Naive B cell (primary cell): Measurements from ENCODE around the gene CHP2. TPM values are rescaled to one million over a fixed set of nuclear protein-coding genes. Genes with fewer than 3 reads are reported as not detected.
"Not testable (repeated sequence)": the region's sequence is repeated elsewhere in the genome, so short reads cannot be mapped to it uniquely, and the experiment has no call there.

Experiments
- ATAC-seq, 2 donors: fragments of 150-1000 bp; cut with Tn5 transposase; 2 replicates each; pipeline ENCODE4 v1.10.0; 2021; ENCODE audit warnings: low read depth in 2 of 2, mild to moderate bottlenecking in 2 of 2, moderate library complexity in 2 of 2
- DNase-seq: peaks from one replicate; pipeline ENCODE4 v3.0.0; 2022
- H3K27ac Mint-ChIP-seq, 6 donors: one replicate each; pipeline ENCODE4 v1.8.0; 2020 to 2022; ENCODE audit warnings: mild to moderate bottlenecking in 6 of 6, mixed read lengths in 6 of 6, moderate library complexity in 5 of 6, inconsistent platforms in 2 of 6
- H3K27me3 Mint-ChIP-seq, 3 donors: one replicate each; pipeline ENCODE4 v1.8.0; 2021 to 2022; ENCODE audit warnings: mixed read lengths in 3 of 3, mild to moderate bottlenecking in 1 of 3
- H3K36me3 Mint-ChIP-seq, 2 donors: one replicate each; pipeline ENCODE4 v1.8.0; 2020 to 2022; ENCODE audit warnings: mixed read lengths in 2 of 2, inconsistent platforms in 1 of 2, mild to moderate bottlenecking in 1 of 2
- H3K4me1 Mint-ChIP-seq, 3 donors: one replicate each; pipeline ENCODE4 v1.8.0; 2020 to 2022; ENCODE audit warnings: mixed read lengths in 3 of 3, inconsistent platforms in 1 of 3, mild to moderate bottlenecking in 1 of 3, moderate library complexity in 1 of 3
- H3K4me3 Mint-ChIP-seq, 8 donors: one replicate each; pipeline ENCODE4 v1.8.0; 2020 to 2022; ENCODE audit warnings: mild to moderate bottlenecking in 8 of 8, mixed read lengths in 8 of 8, moderate library complexity in 8 of 8, inconsistent platforms in 2 of 8
- H3K9me3 Mint-ChIP-seq, 7 donors: one replicate each; pipeline ENCODE4 v1.8.0; 2020 to 2022; ENCODE audit warnings: mixed read lengths in 7 of 7, mild to moderate bottlenecking in 5 of 7, inconsistent platforms in 2 of 7, moderate library complexity in 1 of 7
- polyA plus RNA-seq, 6 donors: library from polyadenylated mRNA; unstranded; fragments of 300-500 nt; fragmentation: Illumina TruSeq; gene quantifications; one replicate each; pipeline ENCODE4 v1.2.3, GENCODE V29; 2021; ENCODE audit warnings: low read depth in 6 of 6

The CHP2 gene
- polyA plus RNA-seq, 6 donors from 2014 or later = not detected

GRCh38 chr16:23726710-23727109 is 28.1 kb upstream of the CHP2 start:
- no peak overlapping the region for H3K27ac Mint-ChIP-seq
- no peak for DNase-seq
- ATAC-seq = no peak
- H3K4me1 Mint-ChIP-seq = peaks cover 3 to 6% (median 5%) of the 10 kb centered on the region in 3 donors
- peaks cover 0 to 22% (median 11%) of the 10 kb centered on the region in 7 donors for H3K9me3 Mint-ChIP-seq
- peaks cover 5 to 9% of the 10 kb centered on the region in 2 donors for H3K36me3 Mint-ChIP-seq
- H3K4me3 Mint-ChIP-seq = no peak overlapping the region
- H3K27me3 Mint-ChIP-seq = peaks cover 9 to 30% (median 27%) of the 10 kb centered on the region in 3 donors

- peaks cover 3 to 6% (median 5%) of the 10 kb centered on the region in 3 donors for H3K4me1 Mint-ChIP-seq
- no peak overlapping the region for H3K27ac Mint-ChIP-seq
- H3K4me3 Mint-ChIP-seq = no peak overlapping the region
These were observed 26.7 kb upstream of the CHP2 start for GRCh38 chr16:23728112-23728477.

GRCh38 chr16:23729503-23730424 is 25.1 kb upstream of the CHP2 start:
- H3K4me3 Mint-ChIP-seq = no peak overlapping the region
- DNase-seq = no peak
- H3K27me3 Mint-ChIP-seq = peaks cover 9 to 27% (median 19%) of the 10 kb centered on the region in 3 donors
- H3K36me3 Mint-ChIP-seq = no peaks in the 10 kb centered on the region
- H3K9me3 Mint-ChIP-seq = no peaks in the 10 kb centered on the region
- ATAC-seq = no peak
- H3K27ac Mint-ChIP-seq = no peak overlapping the region
- H3K4me1 Mint-ChIP-seq = peaks cover 3 to 6% (median 5%) of the 10 kb centered on the region in 3 donors

More at GRCh38 chr16:23728112-23728477, 26.7 kb upstream of the CHP2 start:
- H3K9me3 Mint-ChIP-seq = peaks cover 0 to 9% (median 4%) of the 10 kb centered on the region in 7 donors
- DNase-seq = no peak
- H3K36me3 Mint-ChIP-seq = peaks cover 1 to 4% of the 10 kb centered on the region in 2 donors
- peaks cover 9 to 29% (median 27%) of the 10 kb centered on the region in 3 donors for H3K27me3 Mint-ChIP-seq
- no peak for ATAC-seq

GRCh38 chr16:23734176-23734893 is 20.5 kb upstream of the CHP2 start:
- H3K27ac Mint-ChIP-seq = peak overlapping the region in 3 of 6 donors; percentile 3 to 19 (median 17)
- H3K4me1 Mint-ChIP-seq = peaks cover 4 to 8% (median 6%) of the 10 kb centered on the region in 3 donors
- DNase-seq (no peak), ATAC-seq (no peak)
- H3K4me3 Mint-ChIP-seq = no peak overlapping the region
- no peaks in the 10 kb centered on the region for H3K36me3 Mint-ChIP-seq
- H3K9me3 Mint-ChIP-seq = no peaks in the 10 kb centered on the region
- peaks cover 9 to 30% (median 14%) of the 10 kb centered on the region in 3 donors for H3K27me3 Mint-ChIP-seq

- not testable (repeated sequence) for H3K4me1 Mint-ChIP-seq, H3K9me3 Mint-ChIP-seq, ATAC-seq, H3K36me3 Mint-ChIP-seq, H3K4me3 Mint-ChIP-seq, DNase-seq
- peak overlapping the region in 1 of 6 donors; percentile 5 for H3K27ac Mint-ChIP-seq
- H3K27me3 Mint-ChIP-seq = peaks cover 9 to 24% (median 14%) of the 10 kb centered on the region in 3 donors
These were observed 17.3 kb upstream of the CHP2 start for GRCh38 chr16:23737423-23738028.

GRCh38 chr16:23739516-23739915 is 15.3 kb upstream of the CHP2 start:
- peaks cover 4 to 8% (median 6%) of the 10 kb centered on the region in 3 donors for H3K4me1 Mint-ChIP-seq
- no peak overlapping the region for H3K4me3 Mint-ChIP-seq
- peaks cover 21 to 39% (median 27%) of the 10 kb centered on the region in 3 donors for H3K27me3 Mint-ChIP-seq
- H3K27ac Mint-ChIP-seq = no peak overlapping the region
- ATAC-seq = no peak
- no peak for DNase-seq
- H3K9me3 Mint-ChIP-seq = peaks cover 0 to 2% (median 0%) of the 10 kb centered on the region in 7 donors
- no peaks in the 10 kb centered on the region for H3K36me3 Mint-ChIP-seq

- peaks cover 38 to 57% (median 39%) of the 10 kb centered on the region in 3 donors for H3K27me3 Mint-ChIP-seq
- no peak for ATAC-seq
These were observed 13.0 kb upstream of the CHP2 start for GRCh38 chr16:23741675-23742303.

GRCh38 chr16:23742766-23743165 is 12.1 kb upstream of the CHP2 start:
- Mint-ChIP-seq H3K4me1 (no peaks in the 10 kb centered on the region), H3K27ac (peak overlapping the region in 1 of 6 donors; percentile 2), H3K9me3 (peaks cover 4 to 20% (median 14%) of the 10 kb centered on the region in 7 donors), H3K36me3 (peaks cover 0 to 8% of the 10 kb centered on the region in 2 donors), H3K4me3 (no peak overlapping the region), H3K27me3 (peaks cover 46 to 62% (median 47%) of the 10 kb centered on the region in 3 donors)
- ATAC-seq = no peak
- no peak for DNase-seq

More at GRCh38 chr16:23741675-23742303, 13.0 kb upstream of the CHP2 start:
- no peak overlapping the region for H3K27ac Mint-ChIP-seq
- H3K36me3 Mint-ChIP-seq = peaks cover 0 to 8% of the 10 kb centered on the region in 2 donors
- no peak for DNase-seq
- H3K9me3 Mint-ChIP-seq = peaks cover 4 to 15% (median 11%) of the 10 kb centered on the region in 7 donors
- H3K4me1 Mint-ChIP-seq = no peaks in the 10 kb centered on the region
- no peak overlapping the region for H3K4me3 Mint-ChIP-seq

- peaks cover 0 to 8% of the 10 kb centered on the region in 2 donors for H3K36me3 Mint-ChIP-seq
- peaks cover 4 to 20% (median 14%) of the 10 kb centered on the region in 7 donors for H3K9me3 Mint-ChIP-seq
- no peaks in the 10 kb centered on the region for H3K4me1 Mint-ChIP-seq
- H3K4me3 Mint-ChIP-seq = no peak overlapping the region
- ATAC-seq (no peak), DNase-seq (no peak)
- H3K27me3 Mint-ChIP-seq = peaks cover 44 to 57% (median 46%) of the 10 kb centered on the region in 3 donors
- H3K27ac Mint-ChIP-seq = no peak overlapping the region
These were observed 9.6 kb upstream of the CHP2 start for GRCh38 chr16:23745263-23745662.

- no peak overlapping the region for H3K27ac Mint-ChIP-seq
- peaks cover 0 to 8% of the 10 kb centered on the region in 2 donors for H3K36me3 Mint-ChIP-seq
- no peaks in the 10 kb centered on the region for H3K4me1 Mint-ChIP-seq
- peaks cover 4 to 20% (median 14%) of the 10 kb centered on the region in 7 donors for H3K9me3 Mint-ChIP-seq
- peaks cover 33 to 66% (median 47%) of the 10 kb centered on the region in 3 donors for H3K27me3 Mint-ChIP-seq
- no peak for ATAC-seq
- no peak overlapping the region for H3K4me3 Mint-ChIP-seq
- no peak for DNase-seq
These were observed 6.2 kb upstream of the CHP2 start for GRCh38 chr16:23748630-23749029.

- H3K4me3 Mint-ChIP-seq, DNase-seq, ATAC-seq, H3K27ac Mint-ChIP-seq, H3K36me3 Mint-ChIP-seq: not testable (repeated sequence)
- Mint-ChIP-seq H3K27me3 (peaks cover 28 to 66% (median 44%) of the 10 kb centered on the region in 3 donors), H3K9me3 (peaks cover 3 to 13% (median 9%) of the 10 kb centered on the region in 7 donors), H3K4me1 (peaks cover 4 to 11% (median 5%) of the 10 kb centered on the region in 3 donors)
These were observed 3.8 kb upstream of the CHP2 start for GRCh38 chr16:23751053-23751452.

GRCh38 chr16:23753908-23754593 is 775 bp upstream of the CHP2 start:
- Mint-ChIP-seq H3K27ac (no peak overlapping the region), H3K4me1 (peaks cover 4 to 14% (median 5%) of the 10 kb centered on the region in 3 donors), H3K4me3 (peak overlapping the region in 7 of 8 donors; percentile 17 to 64 (median 51)), H3K36me3 (peaks cover 0 to 14% of the 10 kb centered on the region in 2 donors), H3K27me3 (peaks cover 39 to 73% (median 53%) of the 10 kb centered on the region in 3 donors), H3K9me3 (peaks cover 0 to 4% (median 0%) of the 10 kb centered on the region in 7 donors)
- DNase-seq (no peak), ATAC-seq (no peak)
